Left ventricle myocardium inferior (tissue), 1 donor: ENCODE results near the gene FRG2C. TPM values are rescaled to one million over a fixed set of nuclear protein-coding genes. Genes with fewer than 3 reads are reported as not detected.
A peak's percentile ranks its signal among the peaks of the same experiment; 100 is the strongest.
"Not testable (repeated sequence)": the region's sequence is repeated elsewhere in the genome, so short reads cannot be mapped to it uniquely, and the experiment has no call there.

Source experiments
- DNase-seq: peaks from one replicate; pipeline ENCODE4 v3.0.0-alpha.2; 2020
- H3K27ac ChIP-seq: fragments of 200-600 bp; replicated peaks from 2 replicates; pipeline ENCODE4 v1.8.0; 2021
- H3K27me3 ChIP-seq: fragments of 200-600 bp; 2 replicates; pipeline ENCODE4 v1.8.0; 2021; ENCODE audit warnings: low read depth
- H3K36me3 ChIP-seq: fragments of 200-600 bp; 2 replicates; pipeline ENCODE4 v1.8.0; 2021
- H3K4me1 ChIP-seq: fragments of 200-600 bp; 2 replicates; pipeline ENCODE4 v1.8.0; 2021
- H3K4me3 ChIP-seq: fragments of 200-600 bp; 2 replicates; pipeline ENCODE4 v1.8.0; 2021; ENCODE audit warnings: mild to moderate bottlenecking, moderate library complexity
- H3K9me3 ChIP-seq: fragments of 200-600 bp; replicated peaks from 2 replicates; pipeline ENCODE4 v1.8.0; 2021
- intact Hi-C: fragments of 100-400 bp; cut with micrococcal nuclease; formaldehyde crosslinking; loops from one replicate; pipeline ENCODE4 v1.11.0; 2022
- total RNA-seq: library from RNA; stranded (reverse); fragmentation: NEBNext Ultra II Directional; extraction: Animal tissue kit (Norgen Biotek cat#: 25700); gene quantifications from one replicate; pipeline ENCODE4 v1.2.1, GENCODE V29; 2021
- TF ChIP-seq, protein P1 (sequence below): fragments of 200-600 bp; IDR thresholded peaks from 2 replicates; pipeline ENCODE4 v1.8.0; 2021; ENCODE audit warnings: antibody characterized with exemption, mild to moderate bottlenecking, borderline replicate concordance
- donor health status: DM: no; HTN: yes; CAD: no; lungs with severe emphysema.

FRG2C gene
- total RNA-seq, 1 donor from 2014 or later: not detected

DNA sequence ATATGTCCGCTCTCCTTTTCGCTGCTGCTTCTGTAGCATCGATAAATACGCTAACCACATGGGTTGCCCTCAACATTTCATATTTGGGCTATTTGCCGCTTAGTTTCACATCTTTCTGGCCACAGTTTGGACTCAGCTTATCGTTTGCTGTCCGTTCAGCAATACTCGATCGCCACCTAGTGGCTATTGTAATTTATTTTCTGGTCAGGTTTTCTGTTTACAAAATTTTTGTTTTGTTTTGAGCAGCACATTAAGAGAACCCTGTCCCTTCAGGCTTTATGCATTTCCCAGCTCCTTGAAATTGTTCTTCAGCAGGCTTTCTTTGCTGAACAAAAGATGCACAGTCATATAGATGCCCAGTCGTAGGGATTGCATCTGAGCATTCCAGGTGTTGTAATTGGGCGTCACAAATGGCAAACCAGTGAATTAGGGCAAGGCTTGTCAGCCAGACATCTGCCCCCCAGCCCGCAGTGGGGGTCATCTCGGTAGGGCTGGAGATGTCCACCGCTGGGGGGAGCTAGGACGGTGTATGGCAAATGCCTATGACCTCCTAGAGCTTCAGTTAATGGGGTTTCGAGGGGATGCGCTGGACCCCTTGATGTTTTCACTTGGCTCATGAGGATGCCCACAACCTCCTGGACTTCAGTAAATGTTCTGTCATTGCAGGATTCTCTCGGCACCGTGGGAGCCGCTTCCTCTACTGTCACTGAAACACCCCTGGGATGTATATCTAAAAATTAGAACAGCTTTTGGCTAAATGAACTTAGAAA is 20.9 kb upstream of the FRG2C start:
- H3K4me3 ChIP-seq: peak overlapping the region; percentile 37
- H3K9me3 ChIP-seq, intact Hi-C loops, H3K27ac ChIP-seq, H3K4me1 ChIP-seq, H3K36me3 ChIP-seq, H3K27me3 ChIP-seq, DNase-seq: not testable (repeated sequence)
- TF ChIP-seq, protein P1, sequence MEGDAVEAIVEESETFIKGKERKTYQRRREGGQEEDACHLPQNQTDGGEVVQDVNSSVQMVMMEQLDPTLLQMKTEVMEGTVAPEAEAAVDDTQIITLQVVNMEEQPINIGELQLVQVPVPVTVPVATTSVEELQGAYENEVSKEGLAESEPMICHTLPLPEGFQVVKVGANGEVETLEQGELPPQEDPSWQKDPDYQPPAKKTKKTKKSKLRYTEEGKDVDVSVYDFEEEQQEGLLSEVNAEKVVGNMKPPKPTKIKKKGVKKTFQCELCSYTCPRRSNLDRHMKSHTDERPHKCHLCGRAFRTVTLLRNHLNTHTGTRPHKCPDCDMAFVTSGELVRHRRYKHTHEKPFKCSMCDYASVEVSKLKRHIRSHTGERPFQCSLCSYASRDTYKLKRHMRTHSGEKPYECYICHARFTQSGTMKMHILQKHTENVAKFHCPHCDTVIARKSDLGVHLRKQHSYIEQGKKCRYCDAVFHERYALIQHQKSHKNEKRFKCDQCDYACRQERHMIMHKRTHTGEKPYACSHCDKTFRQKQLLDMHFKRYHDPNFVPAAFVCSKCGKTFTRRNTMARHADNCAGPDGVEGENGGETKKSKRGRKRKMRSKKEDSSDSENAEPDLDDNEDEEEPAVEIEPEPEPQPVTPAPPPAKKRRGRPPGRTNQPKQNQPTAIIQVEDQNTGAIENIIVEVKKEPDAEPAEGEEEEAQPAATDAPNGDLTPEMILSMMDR: peak; percentile 64

DNA sequence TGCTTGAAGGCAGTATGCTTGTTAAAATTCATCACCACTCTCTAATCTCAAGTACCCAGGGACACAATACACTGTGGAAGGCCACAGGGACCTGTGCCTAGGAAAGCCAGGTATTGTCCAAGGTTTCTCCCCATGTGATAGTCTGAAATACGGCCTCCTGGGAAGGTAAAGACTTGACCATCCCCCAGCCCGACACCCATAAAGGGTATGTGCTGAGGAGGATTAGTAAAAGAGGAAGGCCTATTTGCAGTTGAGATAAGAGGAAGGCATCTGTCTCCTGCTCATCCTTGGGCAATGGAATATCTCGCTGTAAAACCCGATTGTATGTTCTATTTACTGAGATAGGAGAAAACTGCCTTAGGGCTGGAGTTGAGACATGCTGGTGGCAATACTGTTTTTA is 18.6 kb upstream of the FRG2C start:
- H3K36me3 ChIP-seq, intact Hi-C loops, H3K9me3 ChIP-seq, DNase-seq, H3K4me3 ChIP-seq, H3K4me1 ChIP-seq, H3K27ac ChIP-seq: not testable (repeated sequence)
- H3K27me3 ChIP-seq: peaks cover 14% of the 10 kb centered on the region

DNA sequence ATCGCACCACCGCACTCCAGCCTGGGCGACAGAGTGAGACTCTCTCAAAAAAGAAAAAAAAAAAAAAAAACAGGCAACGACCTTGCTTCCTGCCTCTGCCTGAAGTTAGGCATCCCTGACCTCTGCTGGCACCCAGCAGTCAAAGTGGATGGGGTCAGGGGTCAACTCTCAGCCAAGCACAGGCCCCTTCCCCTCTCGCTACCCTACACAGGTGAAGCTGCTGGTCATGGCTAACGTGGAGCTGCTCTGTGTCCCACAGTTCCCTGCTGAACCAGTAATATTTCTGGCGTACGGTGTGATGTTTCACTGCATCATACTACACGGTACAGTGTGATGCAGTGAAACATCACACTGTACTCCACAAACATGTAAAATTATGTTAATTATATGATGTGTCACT is 13.9 kb upstream of the FRG2C start:
- intact Hi-C loops: no loop called here
- no peak for DNase-seq
- Histone ChIP-seq H3K9me3 (no peaks in the 10 kb centered on the region), H3K36me3 (no peaks in the 10 kb centered on the region), H3K27ac (no peak overlapping the region), H3K4me1 (peaks cover under 1% of the 10 kb centered on the region), H3K4me3 (no peak overlapping the region), H3K27me3 (peaks cover 34% of the 10 kb centered on the region)
- TF ChIP-seq, protein P1: no peak

DNA sequence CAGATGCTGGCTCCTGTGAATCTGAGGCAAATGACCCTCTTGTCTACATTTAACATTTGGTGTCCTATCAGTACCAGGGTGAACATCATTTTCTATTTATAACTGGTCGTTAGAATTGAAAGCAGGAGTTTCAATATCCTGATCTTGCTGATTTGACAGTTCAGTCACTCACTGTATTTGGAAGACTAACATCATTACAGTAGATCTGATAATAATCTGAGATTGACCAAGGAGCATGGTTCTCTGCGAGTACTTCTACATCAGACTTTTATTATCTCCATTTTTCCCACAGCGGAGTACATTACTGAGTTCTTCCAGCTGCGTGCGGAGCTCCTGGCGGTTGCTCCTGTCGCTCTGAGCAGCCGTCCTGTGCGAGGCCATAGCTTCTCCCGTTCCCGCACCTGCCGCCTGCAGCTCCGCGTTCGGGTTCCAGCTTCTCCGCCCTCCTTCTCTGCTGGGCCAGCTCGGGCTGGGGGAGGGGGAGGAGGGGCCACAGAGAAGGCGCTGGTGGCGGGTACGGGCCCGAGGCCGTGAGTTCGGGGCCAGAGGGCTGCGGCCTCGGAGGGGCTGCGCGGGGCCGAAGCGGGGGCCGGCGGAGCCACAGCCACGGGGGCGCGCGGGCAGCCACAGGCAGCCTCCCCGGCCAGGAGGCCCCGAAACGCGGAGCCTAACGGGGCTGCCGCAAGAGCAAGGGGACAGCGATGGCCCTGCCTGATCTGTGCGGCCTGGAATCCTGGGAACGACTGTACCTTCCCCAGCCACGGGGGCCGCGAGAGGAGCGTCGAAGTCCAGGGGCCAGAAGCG is 8.8 kb upstream of the FRG2C start:
- DNase-seq, H3K36me3 ChIP-seq, intact Hi-C loops, H3K27ac ChIP-seq, H3K9me3 ChIP-seq: not testable (repeated sequence)
- Histone ChIP-seq H3K4me1 (peaks cover 17% of the 10 kb centered on the region), H3K4me3 (peak overlapping the region; percentile 35), H3K27me3 (peaks cover 70% of the 10 kb centered on the region)

DNA sequence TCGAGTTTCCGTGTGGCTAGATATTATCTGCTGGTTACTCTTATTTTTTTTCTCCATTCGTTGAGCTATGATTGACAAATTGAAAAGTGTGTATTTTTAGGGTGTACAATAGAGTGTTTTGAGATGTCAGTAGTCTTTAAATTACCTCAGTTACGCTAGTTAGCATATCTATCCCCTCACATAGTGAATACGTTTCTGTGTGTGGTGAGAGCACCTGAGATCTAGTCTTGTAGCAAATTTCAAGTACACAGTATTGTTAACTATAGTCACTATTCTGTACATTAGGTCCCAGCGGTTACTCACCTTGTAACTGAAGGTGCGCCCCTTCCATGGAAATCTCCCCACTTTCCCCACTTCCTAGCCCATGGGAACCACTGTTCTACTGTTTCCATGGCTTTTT is 8.2 kb upstream of the FRG2C start:
- intact Hi-C loops, H3K36me3 ChIP-seq, H3K9me3 ChIP-seq, DNase-seq, H3K27ac ChIP-seq, H3K4me3 ChIP-seq: not testable (repeated sequence)
- Histone ChIP-seq H3K4me1 (peaks cover 17% of the 10 kb centered on the region), H3K27me3 (peaks cover 77% of the 10 kb centered on the region)

DNA sequence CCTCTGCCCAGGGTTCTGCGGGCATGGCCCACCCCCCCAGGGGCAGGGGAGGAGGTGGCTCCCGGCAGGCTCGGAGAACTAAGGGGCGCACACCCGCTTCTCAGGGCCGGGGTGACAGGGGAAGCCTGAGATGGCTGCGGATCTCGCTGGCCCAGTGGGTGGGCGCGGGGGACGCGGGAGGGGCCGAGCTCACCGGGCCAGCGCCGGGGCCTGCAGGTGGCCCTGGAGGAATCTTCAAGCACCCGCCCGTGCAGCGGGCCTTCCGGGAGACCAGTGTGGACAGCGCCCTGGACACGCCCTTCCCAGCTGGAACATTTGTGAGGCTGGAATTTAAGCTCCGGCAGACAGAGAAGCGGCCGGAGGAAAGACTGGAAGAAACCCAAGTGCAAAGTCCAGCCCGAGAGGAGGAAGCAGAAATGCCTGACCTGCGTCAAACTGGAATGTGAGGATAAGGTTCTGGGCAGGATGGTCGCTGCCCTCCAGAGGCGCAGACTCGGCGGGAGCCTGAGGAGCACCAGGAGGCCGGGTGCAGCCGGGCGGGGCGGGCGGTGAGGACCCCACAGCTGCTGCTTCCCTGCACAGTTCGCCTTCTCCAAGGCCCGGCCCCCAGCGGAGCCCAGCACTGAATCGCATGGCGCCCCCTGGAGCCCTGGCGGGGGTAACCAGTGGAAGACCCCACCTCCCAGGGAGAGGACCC is 5.6 kb upstream of the FRG2C start:
- DNase-seq, intact Hi-C loops, H3K36me3 ChIP-seq, H3K9me3 ChIP-seq, H3K27ac ChIP-seq: not testable (repeated sequence)
- Histone ChIP-seq H3K27me3 (peaks cover 97% of the 10 kb centered on the region), H3K4me1 (peaks cover 17% of the 10 kb centered on the region), H3K4me3 (peak overlapping the region; percentile 50)

DNA sequence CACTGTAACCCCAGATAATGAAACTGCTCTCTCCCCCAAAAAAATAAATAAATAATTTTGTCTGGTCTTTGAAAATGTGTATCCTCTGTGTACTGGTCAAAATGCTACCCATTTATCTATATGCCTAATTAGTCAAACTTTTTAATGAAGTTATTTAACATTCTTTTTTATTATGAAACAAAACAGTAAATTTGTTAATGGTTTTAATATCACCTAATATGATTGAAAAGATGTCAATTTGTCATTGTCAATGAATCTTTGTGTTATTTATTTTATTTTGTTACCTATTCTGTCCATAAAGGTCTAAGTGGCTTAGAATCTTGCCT is 5.1 kb upstream of the FRG2C start:
- peak overlapping the region; percentile 50 for H3K4me3 ChIP-seq
- H3K27ac ChIP-seq, H3K9me3 ChIP-seq, DNase-seq, H3K36me3 ChIP-seq, intact Hi-C loops: not testable (repeated sequence)
- peaks cover 97% of the 10 kb centered on the region for H3K27me3 ChIP-seq
- peaks cover 17% of the 10 kb centered on the region for H3K4me1 ChIP-seq

DNA sequence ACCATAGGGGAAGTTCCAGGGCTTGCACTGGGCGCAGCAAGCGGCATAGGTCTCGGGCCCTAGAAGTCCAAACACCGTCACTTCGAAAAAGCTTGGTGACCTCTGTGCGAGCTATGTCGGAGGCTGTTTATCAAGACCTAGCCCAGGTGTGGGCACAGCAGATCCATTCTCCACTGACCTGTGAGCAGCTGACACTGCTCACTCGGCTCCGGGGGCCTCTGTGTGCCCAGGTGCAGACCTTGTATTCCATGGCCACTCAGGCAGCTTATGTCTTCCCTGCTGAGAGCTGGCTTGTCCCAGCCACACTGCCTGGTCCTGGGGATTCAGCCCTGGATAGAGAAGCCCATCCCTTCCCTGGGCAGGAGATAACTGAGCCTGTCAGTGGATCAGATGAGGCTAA is 1.5 kb downstream of the FRG2C start:
- H3K36me3 ChIP-seq, H3K9me3 ChIP-seq, H3K4me3 ChIP-seq, H3K27ac ChIP-seq, DNase-seq, intact Hi-C loops: not testable (repeated sequence)
- H3K27me3 ChIP-seq: peaks cover 98% of the 10 kb centered on the region
- H3K4me1 ChIP-seq: peaks cover 26% of the 10 kb centered on the region

DNA sequence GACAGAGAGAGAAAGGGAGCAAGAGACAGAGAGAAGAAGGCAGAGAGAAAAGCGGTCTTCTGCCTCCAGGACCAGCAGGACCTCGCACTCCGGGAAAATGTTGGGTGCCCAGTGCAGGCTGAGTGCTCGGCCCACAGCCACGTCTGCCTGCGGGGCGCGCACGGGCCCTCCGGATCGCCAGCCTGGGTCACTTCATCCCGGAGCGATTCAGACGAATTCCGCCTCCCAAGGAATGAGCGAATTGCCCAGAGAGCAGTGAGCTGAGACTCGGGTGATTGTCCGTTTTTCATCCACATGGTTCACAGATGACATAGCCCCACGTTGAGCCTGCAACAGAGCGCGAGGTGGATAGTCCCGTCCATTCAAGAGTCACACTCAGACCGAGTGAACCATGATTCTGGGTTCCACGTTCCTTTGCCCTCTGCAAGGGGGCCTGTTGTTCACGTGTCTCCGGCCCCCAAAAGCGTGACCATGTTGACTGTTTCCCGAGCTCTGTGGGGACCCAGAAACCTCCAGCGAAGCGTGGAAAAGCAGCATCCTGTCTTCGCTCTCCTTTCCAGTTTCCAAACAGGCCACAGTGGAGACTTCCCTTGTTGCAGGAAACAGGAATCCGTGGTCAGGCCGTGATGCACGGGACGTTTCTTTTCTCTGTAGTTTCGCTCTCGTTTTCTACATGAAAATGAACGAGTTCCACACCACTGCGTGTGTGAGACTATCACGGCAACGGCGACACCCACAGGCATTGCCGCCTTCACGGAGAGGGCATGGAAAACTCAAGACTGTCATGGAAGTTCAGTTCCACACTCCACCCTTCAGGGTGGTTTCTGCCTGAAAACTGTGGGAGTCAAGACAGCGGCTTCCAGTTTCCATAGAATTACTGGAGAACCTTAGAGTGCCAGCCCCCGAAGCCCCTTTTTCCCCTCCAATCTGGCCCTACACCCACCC is 3.9 kb downstream of the FRG2C start:
- H3K27me3 ChIP-seq: peaks cover 100% of the 10 kb centered on the region
- peaks cover 37% of the 10 kb centered on the region for H3K4me1 ChIP-seq
- H3K9me3 ChIP-seq, DNase-seq, intact Hi-C loops, H3K27ac ChIP-seq, H3K36me3 ChIP-seq: not testable (repeated sequence)
- peak overlapping the region; percentile 57 for H3K4me3 ChIP-seq

DNA sequence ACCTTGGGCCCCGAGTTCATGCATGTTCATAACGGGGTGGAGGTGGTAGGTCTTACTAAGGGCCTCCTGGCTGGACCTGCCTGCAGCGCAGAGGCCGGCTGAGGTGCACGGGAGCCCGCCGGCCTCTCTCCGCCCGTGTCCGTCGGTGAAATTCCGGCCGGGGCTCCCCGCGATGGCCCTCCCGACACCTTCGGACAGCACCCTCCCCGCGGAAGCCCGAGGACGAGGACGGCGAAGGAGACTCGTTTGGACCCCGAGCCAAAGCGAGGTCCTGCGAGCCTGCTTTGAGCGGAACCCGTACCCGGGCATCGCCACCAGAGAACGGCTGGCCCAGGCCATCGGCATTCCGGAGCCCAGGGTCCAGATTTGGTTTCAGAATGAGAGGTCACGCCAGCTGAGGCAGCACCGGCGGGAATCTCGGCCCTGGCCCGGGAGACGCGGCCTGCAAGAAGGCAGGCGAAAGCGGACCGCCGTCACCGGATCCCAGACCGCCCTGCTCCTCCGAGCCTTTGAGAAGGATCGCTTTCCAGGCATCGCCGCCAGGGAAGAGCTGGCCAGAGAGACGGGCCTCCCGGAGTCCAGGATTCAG is 4.7 kb downstream of the FRG2C start:
- peak; percentile 78 for DNase-seq
- H3K9me3 ChIP-seq, H3K27ac ChIP-seq, H3K36me3 ChIP-seq, intact Hi-C loops: not testable (repeated sequence)
- peaks cover 100% of the 10 kb centered on the region for H3K27me3 ChIP-seq
- peaks cover 37% of the 10 kb centered on the region for H3K4me1 ChIP-seq
- peak overlapping the region; percentile 57 for H3K4me3 ChIP-seq
